Neuronal stem cell (in vitro differentiated cells): Measurements from ENCODE around the gene MALRD1.
"Not testable (repeated sequence)": the region's sequence is repeated elsewhere in the genome, so short reads cannot be mapped to it uniquely, and the experiment has no call there.

ENCODE experiments used
- DNase-seq: peaks from one replicate; pipeline ENCODE4 v3.0.0-alpha.2; 2013; ENCODE audit warnings: low spot score
- H2AFZ ChIP-seq: one replicate; pipeline ENCODE4 v1.6.1; 2013; ENCODE audit warnings: mild to moderate bottlenecking, low read length, inconsistent platforms
- H2AK5ac ChIP-seq: 2 replicates; pipeline ENCODE4 v1.6.1; 2013; ENCODE audit warnings: low read depth, mild to moderate bottlenecking, inconsistent platforms, low read length, moderate library complexity, mixed read lengths
- H2BK120ac ChIP-seq: 2 replicates; pipeline ENCODE4 v1.6.1; 2013; ENCODE audit warnings: low read depth, mild to moderate bottlenecking, inconsistent platforms, low read length, moderate library complexity, mixed read lengths
- H2BK12ac ChIP-seq: one replicate; pipeline ENCODE4 v1.6.1; 2013; ENCODE audit warnings: low read length, inconsistent platforms
- H2BK15ac ChIP-seq: 2 replicates; pipeline ENCODE4 v1.6.1; 2013; ENCODE audit warnings: mild to moderate bottlenecking, low read length, inconsistent platforms, mixed read lengths
- H2BK5ac ChIP-seq: one replicate; pipeline ENCODE4 v1.6.1; 2013; ENCODE audit warnings: inconsistent platforms, mild to moderate bottlenecking, low read length, moderate library complexity
- H3K14ac ChIP-seq: one replicate; pipeline ENCODE4 v1.6.1; 2013; ENCODE audit warnings: low read length, inconsistent platforms
- H3K18ac ChIP-seq: 2 replicates; pipeline ENCODE4 v1.6.1; 2013; ENCODE audit warnings: low read length, inconsistent platforms
- H3K23ac ChIP-seq: 2 replicates; pipeline ENCODE4 v1.6.1; 2013; ENCODE audit warnings: low read depth, mild to moderate bottlenecking, mixed read lengths, low read length, inconsistent platforms; ENCODE audit not compliant: poor library complexity
- H3K27ac ChIP-seq: replicated peaks from 3 replicates; pipeline ENCODE4 v1.5.1; 2013; ENCODE audit warnings: low read length, inconsistent platforms
- H3K27me3 ChIP-seq, 3 experiments: 2 replicates each; pipeline ENCODE4 v1.6.1; 2013; ENCODE audit warnings: low read length in 3 of 3, mild to moderate bottlenecking in 2 of 3, inconsistent platforms in 1 of 3, low read depth in 1 of 3, mixed read lengths in 1 of 3, moderate library complexity in 1 of 3; ENCODE audit not compliant: control insufficient read depth in 3 of 3, insufficient read depth in 3 of 3
- H3K36me3 ChIP-seq, 2 donors: replicated peaks in 1 of 2; 2 replicates each; pipeline ENCODE4 v1.6.1; 2013; ENCODE audit warnings: low read length in 2 of 2; ENCODE audit not compliant: control insufficient read depth in 2 of 2, insufficient read depth in 2 of 2
- H3K4ac ChIP-seq: 2 replicates; pipeline ENCODE4 v1.6.1; 2013; ENCODE audit warnings: inconsistent platforms, mild to moderate bottlenecking, low read length, moderate library complexity
- H3K4me1 ChIP-seq, 2 donors: 1 replicate in 1 of 2; 2 replicates in 1 of 2; pipeline ENCODE4 v1.6.1; 2013; ENCODE audit warnings: low read length in 2 of 2, low read depth in 1 of 2; ENCODE audit not compliant: control insufficient read depth in 2 of 2, insufficient read depth in 1 of 2
- H3K4me2 ChIP-seq: one replicate; pipeline ENCODE4 v1.6.1; 2013; ENCODE audit warnings: mild to moderate bottlenecking, low read length, inconsistent platforms; ENCODE audit not compliant: insufficient read depth, poor library complexity, severe bottlenecking
- H3K4me3 ChIP-seq, 2 donors: 2 replicates each; pipeline ENCODE4 v1.5.1; 2013; ENCODE audit warnings: low read length in 2 of 2, mild to moderate bottlenecking in 2 of 2, inconsistent platforms in 1 of 2, moderate library complexity in 1 of 2
- H3K79me1 ChIP-seq: one replicate; pipeline ENCODE4 v1.6.1; 2013; ENCODE audit warnings: low read depth, mild to moderate bottlenecking, inconsistent platforms, low read length, moderate library complexity
- H3K9ac ChIP-seq: one replicate; pipeline ENCODE4 v1.6.1; 2013; ENCODE audit warnings: mild to moderate bottlenecking, low read depth, low read length, inconsistent platforms; ENCODE audit not compliant: poor library complexity
- H3K9me3 ChIP-seq, 2 donors: replicated peaks in 1 of 2; 2 replicates each; pipeline versions ENCODE3 to v1.6.1; 2013; ENCODE audit warnings: low read length in 2 of 2, mild to moderate bottlenecking in 2 of 2, inconsistent platforms in 1 of 2, low read depth in 1 of 2, mixed read lengths in 1 of 2, moderate library complexity in 1 of 2; ENCODE audit not compliant: control insufficient read depth in 2 of 2, insufficient read depth in 1 of 2
- H4K8ac ChIP-seq: one replicate; pipeline ENCODE4 v1.6.1; 2013; ENCODE audit warnings: low read depth, mild to moderate bottlenecking, inconsistent platforms, low read length, moderate library complexity
- H4K91ac ChIP-seq: one replicate; pipeline ENCODE4 v1.6.1; 2013; ENCODE audit warnings: low read length, low read depth, mild to moderate bottlenecking, inconsistent platforms; ENCODE audit not compliant: poor library complexity
- WGBS, 2 donors: extraction: QIAGEN DNeasy Blood & Tissue Kit; methylation state at CpG; one replicate each; pipeline ENCODE4 v1.1.7; 2013; ENCODE audit warnings: missing lambda C conversion rate in 2 of 2, mixed read lengths in 1 of 2; ENCODE audit not compliant: insufficient read length in 2 of 2, insufficient replicate concordance in 1 of 2; ENCODE audit errors: extremely low coverage in 2 of 2; 5-methylcytosine and 5-hydroxymethylcytosine counted together

MALRD1 gene

GRCh38 chr10:19769826-19770225 lies 721.2 kb downstream of the MALRD1 start:
- H3K14ac ChIP-seq, H4K91ac ChIP-seq, DNase-seq, H2AFZ ChIP-seq, H3K23ac ChIP-seq, H3K27me3 ChIP-seq, H3K4me2 ChIP-seq, H3K4me3 ChIP-seq, H3K9ac ChIP-seq, H2BK120ac ChIP-seq, H3K18ac ChIP-seq, H2AK5ac ChIP-seq, H3K4me1 ChIP-seq, H3K4ac ChIP-seq, H3K27ac ChIP-seq, H3K9me3 ChIP-seq, H4K8ac ChIP-seq, H3K79me1 ChIP-seq, H2BK15ac ChIP-seq, H2BK5ac ChIP-seq, H3K36me3 ChIP-seq, H2BK12ac ChIP-seq: not testable (repeated sequence)
- no CpG with 5 or more reads among the region's 3 CpGs for WGBS, 2 donors

GRCh38 chr10:19772972-19773371 lies 724.4 kb downstream of the MALRD1 start:
- H3K36me3 ChIP-seq, result no peaks in the 10 kb centered on the region
- no peak overlapping the region for H2AFZ ChIP-seq
- H2BK12ac ChIP-seq, result no peak overlapping the region
- no peaks in the 10 kb centered on the region for H3K27me3 ChIP-seq
- H2BK5ac ChIP-seq, result no peak overlapping the region
- no peak overlapping the region for H2BK120ac ChIP-seq
- H3K14ac ChIP-seq, result no peak overlapping the region
- H3K23ac ChIP-seq, result no peak overlapping the region
- no peak overlapping the region for H4K8ac ChIP-seq
- no peak for DNase-seq
- no peak overlapping the region for H3K4me2 ChIP-seq
- no peak overlapping the region for H3K18ac ChIP-seq
- H3K9ac ChIP-seq, result no peak overlapping the region
- H3K4me1 ChIP-seq, result no peaks in the 10 kb centered on the region
- no peaks in the 10 kb centered on the region for H3K79me1 ChIP-seq
- no peak overlapping the region for H4K91ac ChIP-seq
- no peak overlapping the region for H3K4ac ChIP-seq
- no peak overlapping the region for H3K4me3 ChIP-seq
- no CpG with 5 or more reads among the region's 2 CpGs for WGBS, 2 donors
- H3K9me3 ChIP-seq, result no peaks in the 10 kb centered on the region
- no peak overlapping the region for H3K27ac ChIP-seq
- H2AK5ac ChIP-seq, result no peak overlapping the region
- H2BK15ac ChIP-seq, result no peak overlapping the region

- H2BK120ac ChIP-seq, result no peak overlapping the region
- no peak overlapping the region for H2BK15ac ChIP-seq
- H3K27me3 ChIP-seq, result no peaks in the 10 kb centered on the region
- H3K23ac ChIP-seq, result no peak overlapping the region
- H3K4me3 ChIP-seq, result no peak overlapping the region
- H4K91ac ChIP-seq, result no peak overlapping the region
- H3K4ac ChIP-seq, result no peak overlapping the region
- no peaks in the 10 kb centered on the region for H3K4me1 ChIP-seq
- no peak overlapping the region for H3K18ac ChIP-seq
- no peak overlapping the region for H2BK12ac ChIP-seq
- H3K36me3 ChIP-seq, result no peaks in the 10 kb centered on the region
- H3K9me3 ChIP-seq, result no peaks in the 10 kb centered on the region
- no peak overlapping the region for H3K4me2 ChIP-seq
- no CpG with 5 or more reads among the region's 2 CpGs for WGBS, 2 donors
- H3K14ac ChIP-seq, result no peak overlapping the region
- H2BK5ac ChIP-seq, result no peak overlapping the region
- no peaks in the 10 kb centered on the region for H3K79me1 ChIP-seq
- DNase-seq, result no peak
- no peak overlapping the region for H3K27ac ChIP-seq
- no peak overlapping the region for H4K8ac ChIP-seq
- no peak overlapping the region for H3K9ac ChIP-seq
- no peak overlapping the region for H2AK5ac ChIP-seq
- no peak overlapping the region for H2AFZ ChIP-seq
Observed at GRCh38 chr10:19775296-19775695, 726.7 kb downstream of the MALRD1 start.

- no peak overlapping the region for H3K23ac ChIP-seq
Observed at GRCh38 chr10:19777806-19778205, 729.2 kb downstream of the MALRD1 start.

More at GRCh38 chr10:19777806-19778205, 729.2 kb downstream of the MALRD1 start:
- H2BK12ac ChIP-seq, result no peak overlapping the region
- no peaks in the 10 kb centered on the region for H3K9me3 ChIP-seq
- no peaks in the 10 kb centered on the region for H3K36me3 ChIP-seq
- no peak for DNase-seq
- H3K14ac ChIP-seq, result no peak overlapping the region
- H3K79me1 ChIP-seq, result no peaks in the 10 kb centered on the region
- no peak overlapping the region for H2BK5ac ChIP-seq
- H2AK5ac ChIP-seq, result no peak overlapping the region
- no peaks in the 10 kb centered on the region for H3K27me3 ChIP-seq
- no peak overlapping the region for H3K9ac ChIP-seq
- no peak overlapping the region for H2BK15ac ChIP-seq
- H4K91ac ChIP-seq, result no peak overlapping the region
- no peak overlapping the region for H3K4ac ChIP-seq
- H3K18ac ChIP-seq, result no peak overlapping the region
- H3K4me1 ChIP-seq, result no peaks in the 10 kb centered on the region
- H2BK120ac ChIP-seq, result no peak overlapping the region
- H4K8ac ChIP-seq, result no peak overlapping the region
- H3K4me2 ChIP-seq, result no peak overlapping the region
- H3K4me3 ChIP-seq, result no peak overlapping the region
- H2AFZ ChIP-seq, result no peak overlapping the region
- WGBS, 2 donors, result no CpG with 5 or more reads among the region's 2 CpGs
- H3K27ac ChIP-seq, result no peak overlapping the region
